HepG2 (cell line): Measurements from ENCODE around the gene MRPL14. TPM values are rescaled to one million over a fixed set of nuclear protein-coding genes. Genes with fewer than 3 reads are reported as not detected.
A peak's percentile ranks its signal among the peaks of the same experiment; 100 is the strongest.

Experiments
- ATAC-seq: fragments of 200-7000 bp; cut with Tn5 transposase; 3 replicates; pipeline ENCODE4 v1.9.1; 2020; ENCODE audit warnings: mild to moderate bottlenecking, moderate library complexity
- BruUV-seq: library from RNA; stranded (reverse); fragments of 400-500 nt; replicated peaks from 2 replicates; lab custom pipeline; 2021; lab: Mats Ljungman, UMichigan
- CTCF ChIA-PET: fragments of 300-600 bp; formaldehyde crosslinking; extraction: SDS; loops from one replicate; lab custom pipeline; 2021; ENCODE audit warnings: low total read pairs, inconsistent platforms, low intra/inter-chr PET ratio; lab: Yijun Ruan, JAX
- POLR2A ChIA-PET: fragments of 350-600 bp; sonication (Branson Sonifier 250); formaldehyde crosslinking; loops from one replicate; lab custom pipeline; 2020; ENCODE audit warnings: antibody characterized with exemption, inconsistent platforms; lab: Yijun Ruan, JAX
- DNase-seq: peaks from one replicate; pipeline ENCODE4 v3.0.0-alpha.2; 2015; ENCODE audit warnings: low spot score
- FAIRE-seq: peaks from 3 replicates; lab custom pipeline; 2011; peaks lifted over from hg19 to GRCh38; lab: Jason Lieb, UNC
- H2AFZ ChIP-seq: one replicate; pipeline ENCODE4 v1.6.1; 2011; ENCODE audit warnings: low read length, inconsistent platforms
- H3K27ac ChIP-seq: fragments of 300-600 bp; 3 replicates; pipeline ENCODE4 v1.8.0; 2011; ENCODE audit warnings: mixed run types, mild to moderate bottlenecking, mixed read lengths, low read length, inconsistent platforms; ENCODE audit not compliant: insufficient read depth; ENCODE audit errors: extremely low read length
- H3K27me3 ChIP-seq, 2 experiments: fragments of 200-600 bp in 1 of 2; 2 replicates in 1 of 2; 3 replicates in 1 of 2; pipeline versions ENCODE4 v1.6.0 to v1.8.0; 2011; ENCODE audit warnings: low read length in 2 of 2, mild to moderate bottlenecking in 2 of 2, moderate library complexity in 2 of 2, inconsistent platforms in 1 of 2; ENCODE audit not compliant: insufficient read depth in 2 of 2, control insufficient read depth in 1 of 2
- H3K36me3 ChIP-seq, 2 experiments: fragments of 200-600 bp in 1 of 2; replicated peaks in 1 of 2; 2 replicates in 1 of 2; 3 replicates in 1 of 2; pipeline versions ENCODE4 v1.5.1 to v1.8.0; 2011; ENCODE audit warnings: low read length in 2 of 2, inconsistent platforms in 1 of 2; ENCODE audit not compliant: insufficient read depth in 2 of 2, control insufficient read depth in 1 of 2
- H3K4me1 ChIP-seq: 2 replicates; pipeline ENCODE4 v1.5.1; 2012; ENCODE audit warnings: low read length, inconsistent platforms; ENCODE audit not compliant: insufficient read depth
- H3K4me2 ChIP-seq: 2 replicates; pipeline ENCODE4 v1.6.0; 2011; ENCODE audit warnings: low read depth, low read length, inconsistent platforms
- H3K4me3 ChIP-seq, 3 experiments: fragments of 200-600 bp in 1 of 3; sonication (generic), shearing (Covaris generic) in 1 of 3; replicated peaks in 1 of 3; 2 replicates each; pipeline ENCODE4 v1.5.1; 2011 to 2016; ENCODE audit warnings: low read length in 3 of 3, inconsistent platforms in 2 of 3, low read depth in 2 of 3, mild to moderate bottlenecking in 2 of 3, control low read depth in 1 of 3, mixed read lengths in 1 of 3; ENCODE audit not compliant: insufficient read depth in 1 of 3
- H3K79me2 ChIP-seq: one replicate; pipeline ENCODE4 v1.6.1; 2011; ENCODE audit warnings: low read length, inconsistent platforms; ENCODE audit not compliant: insufficient read depth
- H3K9ac ChIP-seq: 2 replicates; pipeline ENCODE4 v1.6.0; 2011; ENCODE audit warnings: mild to moderate bottlenecking, low read depth, low read length, inconsistent platforms; ENCODE audit not compliant: insufficient read depth
- H3K9me3 ChIP-seq: 2 replicates; pipeline ENCODE4 v1.5.1; 2012; ENCODE audit warnings: mild to moderate bottlenecking, low read length
- H4K20me1 ChIP-seq: 2 replicates; pipeline ENCODE4 v1.6.0; 2011; ENCODE audit warnings: inconsistent platforms, mild to moderate bottlenecking, low read length, moderate library complexity; ENCODE audit not compliant: insufficient read depth
- CBX2 ChIP-seq, 2 experiments: fragments of 200-600 bp in 1 of 2; sonication (generic); formaldehyde crosslinking in 1 of 2; IDR thresholded peaks; 2 replicates each; pipeline versions ENCODE4 v1.7.0 to v1.8.1; 2018 to 2022; ENCODE audit warnings: low read depth in 2 of 2, low read length in 1 of 2, mild to moderate bottlenecking in 1 of 2, missing genetic modification reagents in 1 of 2
- CENPBD1 ChIP-seq: sonication (generic); formaldehyde crosslinking; IDR thresholded peaks from 2 replicates; pipeline ENCODE4 v1.8.0; 2022; ENCODE audit warnings: missing genetic modification reagents, low read depth, mild to moderate bottlenecking, borderline replicate concordance
- CREBL2 ChIP-seq: sonication (generic); formaldehyde crosslinking; IDR thresholded peaks from 2 replicates; pipeline ENCODE4 v1.8.1; 2023; ENCODE audit warnings: missing genetic modification reagents, mild to moderate bottlenecking, borderline replicate concordance
- DMAP1 ChIP-seq: IDR thresholded peaks from 2 replicates; pipeline ENCODE4 v1.6.1; 2016
- FOXA3 ChIP-seq: IDR thresholded peaks from 2 replicates; pipeline ENCODE4 v1.6.1; 2016; ENCODE audit warnings: missing genetic modification reagents, missing compliant biosample characterization
- IKZF1 ChIP-seq: fragments of 450-650 bp; IDR thresholded peaks from 2 replicates; pipeline ENCODE4 v1.7.1; 2016
- NONO ChIP-seq, 2 experiments: fragments of 450-650 bp in 1 of 2; sonication (generic) in 1 of 2; formaldehyde crosslinking in 1 of 2; IDR thresholded peaks in 1 of 2; conservative IDR thresholded peaks in 1 of 2; 2 replicates each; pipeline versions ENCODE4 v1.6.1 to v1.8.0; 2017 to 2022; ENCODE audit warnings: mild to moderate bottlenecking in 1 of 2, missing genetic modification reagents in 1 of 2, moderate library complexity in 1 of 2
- POLR2G ChIP-seq: fragments of 200-400 bp; formaldehyde crosslinking; IDR thresholded peaks from 2 replicates; pipeline ENCODE4 v1.6.1; 2018; ENCODE audit warnings: mild to moderate bottlenecking, low read depth, low read length, moderate library complexity
- SALL1 ChIP-seq: sonication (generic); formaldehyde crosslinking; IDR thresholded peaks from 2 replicates; pipeline ENCODE4 v1.8.0; 2022; ENCODE audit warnings: mild to moderate bottlenecking, missing genetic modification reagents
- SKIL ChIP-seq: sonication (generic); formaldehyde crosslinking; IDR thresholded peaks from 2 replicates; pipeline ENCODE4 v1.8.0; 2022; ENCODE audit warnings: missing genetic modification reagents, mild to moderate bottlenecking, moderate library complexity, borderline replicate concordance
- SMYD3 ChIP-seq: sonication (generic); formaldehyde crosslinking; IDR thresholded peaks from 2 replicates; pipeline ENCODE4 v1.8.1; 2023; ENCODE audit warnings: mild to moderate bottlenecking, missing genetic modification reagents
- SNAPC2 ChIP-seq: sonication (generic); formaldehyde crosslinking; IDR thresholded peaks from 2 replicates; pipeline ENCODE4 v1.8.1; 2022; ENCODE audit warnings: mild to moderate bottlenecking, missing genetic modification reagents
- ZBTB20 ChIP-seq: sonication (generic); formaldehyde crosslinking; IDR thresholded peaks from 2 replicates; pipeline ENCODE4 v1.8.1; 2023; ENCODE audit warnings: missing genetic modification reagents, low read depth, mild to moderate bottlenecking, borderline replicate concordance
- ZFAT ChIP-seq: sonication (generic); formaldehyde crosslinking; conservative IDR thresholded peaks from 2 replicates; pipeline ENCODE4 v1.8.1; 2023; ENCODE audit warnings: missing genetic modification reagents, inconsistent platforms
- ZNF12 ChIP-seq: sonication (generic); formaldehyde crosslinking; IDR thresholded peaks from 2 replicates; pipeline ENCODE4 v1.5.0; 2020; ENCODE audit warnings: missing genetic modification reagents
- ZNF20 ChIP-seq: sonication (generic); formaldehyde crosslinking; IDR thresholded peaks from 2 replicates; pipeline ENCODE4 v1.4.0; 2020; ENCODE audit warnings: mild to moderate bottlenecking, moderate library complexity, missing genetic modification reagents
- ZNF263 ChIP-seq: sonication (generic); formaldehyde crosslinking; IDR thresholded peaks from 2 replicates; pipeline ENCODE4 v1.4.0; 2020; ENCODE audit warnings: missing genetic modification reagents
- ZNF274 ChIP-seq: sonication (generic); formaldehyde crosslinking; IDR thresholded peaks from 2 replicates; pipeline ENCODE4 v1.5.1; 2020; ENCODE audit warnings: mild to moderate bottlenecking, missing genetic modification reagents
- ZNF557 ChIP-seq: sonication (generic); formaldehyde crosslinking; IDR thresholded peaks from 2 replicates; pipeline ENCODE4 v1.4.0; 2020; ENCODE audit warnings: missing genetic modification reagents
- ZNF564 ChIP-seq: sonication (generic); formaldehyde crosslinking; IDR thresholded peaks from 2 replicates; pipeline ENCODE4 v1.8.1; 2023; ENCODE audit warnings: mild to moderate bottlenecking, missing genetic modification reagents
- ZNF788 ChIP-seq: sonication (generic); formaldehyde crosslinking; IDR thresholded peaks from 2 replicates; pipeline ENCODE4 v1.5.0; 2020; ENCODE audit warnings: mild to moderate bottlenecking, missing genetic modification reagents, borderline replicate concordance
- ZNF878 ChIP-seq: sonication (generic); formaldehyde crosslinking; IDR thresholded peaks from 2 replicates; pipeline ENCODE4 v1.8.1; 2023; ENCODE audit warnings: mild to moderate bottlenecking, missing genetic modification reagents, moderate library complexity
- WGBS: methylation state at CpG from one replicate; pipeline ENCODE4 v1.1.6; 2017; ENCODE audit warnings: low lambda C conversion rate; 5-methylcytosine and 5-hydroxymethylcytosine counted together
- in situ Hi-C: cut with HindIII; loops from 2 replicates; pipeline ENCODE4 v1.10.0; 2017; ENCODE audit warnings: low pct_unique_long_range_greater_than_20kb; ENCODE audit not compliant: extremely low pct_ligation_motif_present
- intact Hi-C: fragments of 100-400 bp; cut with micrococcal nuclease; formaldehyde crosslinking; loops from one replicate; pipeline ENCODE4 v1.10.0; 2022; ENCODE audit not compliant: unreplicated experiment
- polyA plus RNA-seq, 8 experiments: library from polyadenylated mRNA; depleted of rRNA in 3 of 8; stranded (reverse) in 7 of 8; unstranded in 1 of 8; fragments of >200 nt; fragmentation: Illumina TruSeq in 4 of 8; extraction: Trizol in 4 of 8; gene quantifications; 2 replicates each; pipeline versions ENCODE4 v1.2.1 to v1.2.3, GENCODE V29; 2011 to 2016; ENCODE audit warnings: low read depth in 4 of 8, missing spikeins in 1 of 8, mixed read lengths in 1 of 8; ENCODE audit not compliant: insufficient read depth in 1 of 8
- total RNA-seq, 5 experiments: library from RNA; depleted of rRNA; stranded (reverse); fragments of >200 nt; fragmentation: Illumina TruSeq; extraction: Trizol; gene quantifications; 2 replicates each; pipeline ENCODE4 v1.2.3, GENCODE V29; 2016; ENCODE audit warnings: low read depth in 1 of 5

Gene MRPL14
- total and polyA plus RNA-seq, 2 of the 13 experiments (the other 11 are each of a cell fraction or from before 2014, with no cell fraction given): 157 to 178 TPM

- 68% methylated on average over 3 of the region's 8 CpGs for WGBS
- Histone ChIP-seq H3K4me2 (peak overlapping the region; percentile 91), H2AFZ (no peak overlapping the region), H3K36me3 (no peaks in the 10 kb centered on the region), H3K9me3 (no peaks in the 10 kb centered on the region), H3K79me2 (no peaks in the 10 kb centered on the region), H3K4me1 (peaks cover 89% of the 10 kb centered on the region), H3K27me3 (no peaks in the 10 kb centered on the region), H3K9ac (peak overlapping the region; percentile 27), H3K27ac (peak overlapping the region; percentile 34), H4K20me1 (no peaks in the 10 kb centered on the region), H3K4me3 (peak overlapping the region in 2 of 3 experiments; percentile 46 to 74; a peak in 5 of 6 replicates)
- DNase-seq: no peak
- in situ Hi-C loops (loop anchor here (5.0 to 10.0 kb wide), 5 partner anchors 123 to 410 kb away; partner anchors contain the start of gene VEGFA), intact Hi-C loops (no loop called here)
- no peak for FAIRE-seq
- ATAC-seq: no peak
- no TSS peak for BruUV-seq
- ChIA-PET POLR2A (no interaction called here), CTCF (interaction anchor here (0.8 to 2.4 kb wide), 4 partner anchors 302 to 410 kb away, joined by 3 to 21 read pairs (median 4); no protein-coding TSS in a partner anchor)
- TF ChIP-seq CREBL2 (CRISPR knock-in tag): no peak
- 0 out of 2 replicates have a peak, but pooled peaks have one; percentile 14 for TF ChIP-seq DMAP1
- TF ChIP-seq ZNF557: no peak
- TF ChIP-seq CBX2 (IDR thresholded peaks at IDR 0.05; ENCODE audit: low read depth, low read length): no peak
- no peak for TF ChIP-seq CBX2 (CRISPR knock-in tag; IDR thresholded peaks at IDR 0.05; ENCODE audit: low read depth)
- TF ChIP-seq SMYD3 (CRISPR knock-in tag): 0 out of 2 replicates have a peak, but pooled peaks have one; percentile 29
- TF ChIP-seq SNAPC2 (CRISPR knock-in tag): 0 out of 2 replicates have a peak, but pooled peaks have one; percentile 61
- TF ChIP-seq FOXA3 (CRISPR knock-in tag): peak; percentile 50; the same call in 1 of the 2 replicates
- TF ChIP-seq SKIL (CRISPR knock-in tag): peak; percentile 35; the same call in 1 of the 2 replicates
- 0 out of 2 replicates have a peak, but pooled peaks have one; percentile 13 for TF ChIP-seq POLR2G
- TF ChIP-seq IKZF1: no peak
- TF ChIP-seq ZNF564: 0 out of 2 replicates have a peak, but pooled peaks have one; percentile 37
- peak; percentile 92 for TF ChIP-seq ZNF263 (CRISPR knock-in tag)
- no peak for TF ChIP-seq ZNF878 (CRISPR knock-in tag)
- no peak for TF ChIP-seq ZNF788 (CRISPR knock-in tag)
- TF ChIP-seq ZNF274 (CRISPR knock-in tag): 0 out of 2 replicates have a peak, but pooled peaks have one; percentile 15
- TF ChIP-seq SALL1 (CRISPR knock-in tag): 0 out of 2 replicates have a peak, but pooled peaks have one; percentile 14
- TF ChIP-seq ZNF20 (CRISPR knock-in tag): no peak
- peak; percentile 55; the same call in 1 of the 2 replicates for TF ChIP-seq ZBTB20
- no peak for TF ChIP-seq NONO (IDR thresholded peaks at IDR 0.05)
- TF ChIP-seq NONO (CRISPR knock-in tag; conservative IDR thresholded peaks at IDR 0.05): 0 out of 2 replicates have a peak, but pooled peaks have one; percentile 30
- no peak for TF ChIP-seq ZNF12 (CRISPR knock-in tag)
- no peak for TF ChIP-seq CENPBD1
- TF ChIP-seq ZFAT (CRISPR knock-in tag): no peak
These were observed 49.9 kb downstream of the MRPL14 start for GRCh38 chr6:44077214-44077946.
